HepG2 (cell line): ENCODE measurements around the gene APC2. TPM values are rescaled to one million over a fixed set of nuclear protein-coding genes. Genes with fewer than 3 reads are reported as not detected.

Experiments
- AGO2 ChIP-seq: fragments of 200-400 bp; formaldehyde crosslinking; optimal IDR thresholded peaks from 2 replicates; pipeline ENCODE3; 2017; ENCODE audit warnings: mild to moderate bottlenecking, low read depth, low read length, moderate library complexity
- ARNTL ChIP-seq: sonication (generic); formaldehyde crosslinking; IDR thresholded peaks from 2 replicates; pipeline ENCODE4 v1.4.0; 2020; ENCODE audit warnings: mild to moderate bottlenecking, missing genetic modification reagents
- CREB1 ChIP-seq, 2 experiments: fragments of 450-650 bp in 1 of 2; IDR thresholded peaks; 2 replicates each; pipeline ENCODE4 v1.6.1; 2016 to 2017; ENCODE audit warnings: control low read depth in 1 of 2, mild to moderate bottlenecking in 1 of 2, missing compliant biosample characterization in 1 of 2, missing genetic modification characterization in 1 of 2
- FOXK1 ChIP-seq: sonication (generic); formaldehyde crosslinking; IDR thresholded peaks from 2 replicates; pipeline ENCODE4 v1.4.0; 2020; ENCODE audit warnings: low read depth, missing genetic modification reagents, borderline replicate concordance
- KDM2A ChIP-seq: sonication (generic); formaldehyde crosslinking; IDR thresholded peaks from 2 replicates; pipeline ENCODE4 v1.4.0; 2020; ENCODE audit warnings: low read depth, missing genetic modification reagents, borderline replicate concordance
- ZNF562 ChIP-seq: sonication (generic); formaldehyde crosslinking; IDR thresholded peaks from 2 replicates; pipeline ENCODE4 v1.8.0; 2022; ENCODE audit warnings: missing genetic modification reagents, borderline replicate concordance
- ZNF747 ChIP-seq: sonication (generic); formaldehyde crosslinking; IDR thresholded peaks from 2 replicates; pipeline ENCODE4 v1.8.1; 2023; ENCODE audit warnings: missing genetic modification reagents, mild to moderate bottlenecking, borderline replicate concordance
- ZNF776 ChIP-seq: sonication (generic); formaldehyde crosslinking; IDR thresholded peaks from 2 replicates; pipeline ENCODE4 v1.4.0; 2020; ENCODE audit warnings: mild to moderate bottlenecking, missing genetic modification reagents
- polyA plus RNA-seq, 8 experiments: library from polyadenylated mRNA; depleted of rRNA in 3 of 8; stranded (reverse) in 7 of 8; unstranded in 1 of 8; fragments of >200 nt; fragmentation: Illumina TruSeq in 4 of 8; extraction: Trizol in 4 of 8; gene quantifications; 2 replicates each; pipeline versions ENCODE4 v1.2.1 to v1.2.3, GENCODE V29; 2011 to 2016; ENCODE audit warnings: low read depth in 4 of 8, missing spikeins in 1 of 8, mixed read lengths in 1 of 8; ENCODE audit not compliant: insufficient read depth in 1 of 8
- total RNA-seq, 5 experiments: library from RNA; depleted of rRNA; stranded (reverse); fragments of >200 nt; fragmentation: Illumina TruSeq; extraction: Trizol; gene quantifications; 2 replicates each; pipeline ENCODE4 v1.2.3, GENCODE V29; 2016; ENCODE audit warnings: low read depth in 1 of 5
- TF ChIP-seq, protein P1 (sequence below): sonication (generic); formaldehyde crosslinking; conservative IDR thresholded peaks from 2 replicates; pipeline ENCODE4 v1.4.0; 2020; ENCODE audit warnings: missing genetic modification reagents
- TF ChIP-seq, protein P2 (sequence below): sonication (generic); formaldehyde crosslinking; IDR thresholded peaks from 2 replicates; pipeline ENCODE4 v1.4.0; 2020; ENCODE audit warnings: missing genetic modification reagents
- TF ChIP-seq, protein P3 (sequence below): sonication (generic); formaldehyde crosslinking; IDR thresholded peaks from 2 replicates; pipeline ENCODE4 v1.4.0; 2020; ENCODE audit warnings: missing genetic modification reagents
- TF ChIP-seq, protein P4 (sequence below): sonication (generic); formaldehyde crosslinking; IDR thresholded peaks from 2 replicates; pipeline ENCODE4 v1.4.0; 2020; ENCODE audit warnings: mild to moderate bottlenecking, missing genetic modification reagents
- TF ChIP-seq, protein P5 (sequence below): sonication (generic); formaldehyde crosslinking; IDR thresholded peaks from 2 replicates; pipeline ENCODE4 v1.4.0; 2020; ENCODE audit warnings: mild to moderate bottlenecking, missing genetic modification reagents
- TF ChIP-seq, protein P6 (sequence below): sonication (generic); formaldehyde crosslinking; IDR thresholded peaks from 2 replicates; pipeline ENCODE4 v1.5.0; 2020; ENCODE audit warnings: mild to moderate bottlenecking, missing genetic modification reagents

APC2 gene
- total and polyA plus RNA-seq, 2 of the 13 experiments (the other 11 are each of a cell fraction or from before 2014, with no cell fraction given), result 0.08 to 0.22 TPM

DNA sequence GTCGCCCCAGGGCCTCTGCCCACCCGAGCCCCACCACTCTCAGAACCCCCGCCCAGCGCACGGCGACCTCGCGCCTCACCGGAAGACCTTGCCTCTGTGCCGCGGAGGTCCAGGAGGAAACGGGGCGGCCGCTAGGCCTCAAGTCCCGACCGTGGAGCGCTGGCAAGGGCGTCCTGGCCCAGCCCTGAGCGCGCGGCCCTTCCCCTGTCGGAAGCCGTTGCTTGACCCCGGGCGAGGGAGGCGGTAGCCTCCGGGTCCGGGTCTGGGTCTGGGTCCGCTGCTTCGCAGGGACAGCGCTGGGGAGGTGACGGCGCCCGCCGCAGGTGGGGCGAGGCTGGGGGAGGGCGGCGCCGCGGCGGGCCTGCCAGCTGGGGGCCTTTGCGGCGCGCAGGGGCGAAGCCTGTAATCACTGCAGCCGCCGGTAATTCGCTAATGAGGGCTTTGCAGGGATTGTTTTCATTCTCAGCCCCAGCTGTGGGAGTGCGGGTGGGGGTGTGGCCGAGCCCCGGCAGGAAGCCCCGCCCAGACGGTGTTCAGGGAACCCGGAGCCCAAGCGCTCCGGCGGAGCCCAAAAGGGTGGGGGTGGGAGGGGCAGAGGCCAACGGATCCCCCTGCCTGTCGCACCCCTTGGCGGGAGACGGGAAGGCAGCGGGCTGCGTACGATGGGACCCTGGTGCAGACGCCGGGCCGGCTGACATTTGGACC, 20.5 kb downstream of the APC2 start (continued):
- TF ChIP-seq, protein P1, sequence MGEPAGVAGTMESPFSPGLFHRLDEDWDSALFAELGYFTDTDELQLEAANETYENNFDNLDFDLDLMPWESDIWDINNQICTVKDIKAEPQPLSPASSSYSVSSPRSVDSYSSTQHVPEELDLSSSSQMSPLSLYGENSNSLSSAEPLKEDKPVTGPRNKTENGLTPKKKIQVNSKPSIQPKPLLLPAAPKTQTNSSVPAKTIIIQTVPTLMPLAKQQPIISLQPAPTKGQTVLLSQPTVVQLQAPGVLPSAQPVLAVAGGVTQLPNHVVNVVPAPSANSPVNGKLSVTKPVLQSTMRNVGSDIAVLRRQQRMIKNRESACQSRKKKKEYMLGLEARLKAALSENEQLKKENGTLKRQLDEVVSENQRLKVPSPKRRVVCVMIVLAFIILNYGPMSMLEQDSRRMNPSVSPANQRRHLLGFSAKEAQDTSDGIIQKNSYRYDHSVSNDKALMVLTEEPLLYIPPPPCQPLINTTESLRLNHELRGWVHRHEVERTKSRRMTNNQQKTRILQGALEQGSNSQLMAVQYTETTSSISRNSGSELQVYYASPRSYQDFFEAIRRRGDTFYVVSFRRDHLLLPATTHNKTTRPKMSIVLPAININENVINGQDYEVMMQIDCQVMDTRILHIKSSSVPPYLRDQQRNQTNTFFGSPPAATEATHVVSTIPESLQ (CRISPR knock-in tag), result no peak
- TF ChIP-seq ZNF562 (CRISPR knock-in tag), result no peak
- TF ChIP-seq, protein P2, sequence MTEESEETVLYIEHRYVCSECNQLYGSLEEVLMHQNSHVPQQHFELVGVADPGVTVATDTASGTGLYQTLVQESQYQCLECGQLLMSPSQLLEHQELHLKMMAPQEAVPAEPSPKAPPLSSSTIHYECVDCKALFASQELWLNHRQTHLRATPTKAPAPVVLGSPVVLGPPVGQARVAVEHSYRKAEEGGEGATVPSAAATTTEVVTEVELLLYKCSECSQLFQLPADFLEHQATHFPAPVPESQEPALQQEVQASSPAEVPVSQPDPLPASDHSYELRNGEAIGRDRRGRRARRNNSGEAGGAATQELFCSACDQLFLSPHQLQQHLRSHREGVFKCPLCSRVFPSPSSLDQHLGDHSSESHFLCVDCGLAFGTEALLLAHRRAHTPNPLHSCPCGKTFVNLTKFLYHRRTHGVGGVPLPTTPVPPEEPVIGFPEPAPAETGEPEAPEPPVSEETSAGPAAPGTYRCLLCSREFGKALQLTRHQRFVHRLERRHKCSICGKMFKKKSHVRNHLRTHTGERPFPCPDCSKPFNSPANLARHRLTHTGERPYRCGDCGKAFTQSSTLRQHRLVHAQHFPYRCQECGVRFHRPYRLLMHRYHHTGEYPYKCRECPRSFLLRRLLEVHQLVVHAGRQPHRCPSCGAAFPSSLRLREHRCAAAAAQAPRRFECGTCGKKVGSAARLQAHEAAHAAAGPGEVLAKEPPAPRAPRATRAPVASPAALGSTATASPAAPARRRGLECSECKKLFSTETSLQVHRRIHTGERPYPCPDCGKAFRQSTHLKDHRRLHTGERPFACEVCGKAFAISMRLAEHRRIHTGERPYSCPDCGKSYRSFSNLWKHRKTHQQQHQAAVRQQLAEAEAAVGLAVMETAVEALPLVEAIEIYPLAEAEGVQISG (CRISPR knock-in tag), result no peak
- TF ChIP-seq, protein P3, sequence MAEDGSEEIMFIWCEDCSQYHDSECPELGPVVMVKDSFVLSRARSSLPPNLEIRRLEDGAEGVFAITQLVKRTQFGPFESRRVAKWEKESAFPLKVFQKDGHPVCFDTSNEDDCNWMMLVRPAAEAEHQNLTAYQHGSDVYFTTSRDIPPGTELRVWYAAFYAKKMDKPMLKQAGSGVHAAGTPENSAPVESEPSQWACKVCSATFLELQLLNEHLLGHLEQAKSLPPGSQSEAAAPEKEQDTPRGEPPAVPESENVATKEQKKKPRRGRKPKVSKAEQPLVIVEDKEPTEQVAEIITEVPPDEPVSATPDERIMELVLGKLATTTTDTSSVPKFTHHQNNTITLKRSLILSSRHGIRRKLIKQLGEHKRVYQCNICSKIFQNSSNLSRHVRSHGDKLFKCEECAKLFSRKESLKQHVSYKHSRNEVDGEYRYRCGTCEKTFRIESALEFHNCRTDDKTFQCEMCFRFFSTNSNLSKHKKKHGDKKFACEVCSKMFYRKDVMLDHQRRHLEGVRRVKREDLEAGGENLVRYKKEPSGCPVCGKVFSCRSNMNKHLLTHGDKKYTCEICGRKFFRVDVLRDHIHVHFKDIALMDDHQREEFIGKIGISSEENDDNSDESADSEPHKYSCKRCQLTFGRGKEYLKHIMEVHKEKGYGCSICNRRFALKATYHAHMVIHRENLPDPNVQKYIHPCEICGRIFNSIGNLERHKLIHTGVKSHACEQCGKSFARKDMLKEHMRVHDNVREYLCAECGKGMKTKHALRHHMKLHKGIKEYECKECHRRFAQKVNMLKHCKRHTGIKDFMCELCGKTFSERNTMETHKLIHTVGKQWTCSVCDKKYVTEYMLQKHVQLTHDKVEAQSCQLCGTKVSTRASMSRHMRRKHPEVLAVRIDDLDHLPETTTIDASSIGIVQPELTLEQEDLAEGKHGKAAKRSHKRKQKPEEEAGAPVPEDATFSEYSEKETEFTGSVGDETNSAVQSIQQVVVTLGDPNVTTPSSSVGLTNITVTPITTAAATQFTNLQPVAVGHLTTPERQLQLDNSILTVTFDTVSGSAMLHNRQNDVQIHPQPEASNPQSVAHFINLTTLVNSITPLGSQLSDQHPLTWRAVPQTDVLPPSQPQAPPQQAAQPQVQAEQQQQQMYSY (CRISPR knock-in tag), result no peak
- TF ChIP-seq, protein P4, sequence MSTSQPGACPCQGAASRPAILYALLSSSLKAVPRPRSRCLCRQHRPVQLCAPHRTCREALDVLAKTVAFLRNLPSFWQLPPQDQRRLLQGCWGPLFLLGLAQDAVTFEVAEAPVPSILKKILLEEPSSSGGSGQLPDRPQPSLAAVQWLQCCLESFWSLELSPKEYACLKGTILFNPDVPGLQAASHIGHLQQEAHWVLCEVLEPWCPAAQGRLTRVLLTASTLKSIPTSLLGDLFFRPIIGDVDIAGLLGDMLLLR (CRISPR knock-in tag), result no peak
- no peak for TF ChIP-seq ARNTL (CRISPR knock-in tag)
- TF ChIP-seq KDM2A (CRISPR knock-in tag), result peak; percentile 87
- TF ChIP-seq CREB1 (IDR thresholded peaks at IDR 0.05), result no peak
- TF ChIP-seq CREB1 (CRISPR knock-in tag; IDR thresholded peaks at IDR 0.05), result no peak
- TF ChIP-seq, protein P5, sequence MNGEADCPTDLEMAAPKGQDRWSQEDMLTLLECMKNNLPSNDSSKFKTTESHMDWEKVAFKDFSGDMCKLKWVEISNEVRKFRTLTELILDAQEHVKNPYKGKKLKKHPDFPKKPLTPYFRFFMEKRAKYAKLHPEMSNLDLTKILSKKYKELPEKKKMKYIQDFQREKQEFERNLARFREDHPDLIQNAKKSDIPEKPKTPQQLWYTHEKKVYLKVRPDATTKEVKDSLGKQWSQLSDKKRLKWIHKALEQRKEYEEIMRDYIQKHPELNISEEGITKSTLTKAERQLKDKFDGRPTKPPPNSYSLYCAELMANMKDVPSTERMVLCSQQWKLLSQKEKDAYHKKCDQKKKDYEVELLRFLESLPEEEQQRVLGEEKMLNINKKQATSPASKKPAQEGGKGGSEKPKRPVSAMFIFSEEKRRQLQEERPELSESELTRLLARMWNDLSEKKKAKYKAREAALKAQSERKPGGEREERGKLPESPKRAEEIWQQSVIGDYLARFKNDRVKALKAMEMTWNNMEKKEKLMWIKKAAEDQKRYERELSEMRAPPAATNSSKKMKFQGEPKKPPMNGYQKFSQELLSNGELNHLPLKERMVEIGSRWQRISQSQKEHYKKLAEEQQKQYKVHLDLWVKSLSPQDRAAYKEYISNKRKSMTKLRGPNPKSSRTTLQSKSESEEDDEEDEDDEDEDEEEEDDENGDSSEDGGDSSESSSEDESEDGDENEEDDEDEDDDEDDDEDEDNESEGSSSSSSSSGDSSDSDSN (CRISPR knock-in tag), result peak; percentile 65
- peak; percentile 5; the same call in 1 of the 2 replicates for TF ChIP-seq ZNF776 (CRISPR knock-in tag)
- TF ChIP-seq AGO2, result peak; percentile 90
- TF ChIP-seq, protein P6, sequence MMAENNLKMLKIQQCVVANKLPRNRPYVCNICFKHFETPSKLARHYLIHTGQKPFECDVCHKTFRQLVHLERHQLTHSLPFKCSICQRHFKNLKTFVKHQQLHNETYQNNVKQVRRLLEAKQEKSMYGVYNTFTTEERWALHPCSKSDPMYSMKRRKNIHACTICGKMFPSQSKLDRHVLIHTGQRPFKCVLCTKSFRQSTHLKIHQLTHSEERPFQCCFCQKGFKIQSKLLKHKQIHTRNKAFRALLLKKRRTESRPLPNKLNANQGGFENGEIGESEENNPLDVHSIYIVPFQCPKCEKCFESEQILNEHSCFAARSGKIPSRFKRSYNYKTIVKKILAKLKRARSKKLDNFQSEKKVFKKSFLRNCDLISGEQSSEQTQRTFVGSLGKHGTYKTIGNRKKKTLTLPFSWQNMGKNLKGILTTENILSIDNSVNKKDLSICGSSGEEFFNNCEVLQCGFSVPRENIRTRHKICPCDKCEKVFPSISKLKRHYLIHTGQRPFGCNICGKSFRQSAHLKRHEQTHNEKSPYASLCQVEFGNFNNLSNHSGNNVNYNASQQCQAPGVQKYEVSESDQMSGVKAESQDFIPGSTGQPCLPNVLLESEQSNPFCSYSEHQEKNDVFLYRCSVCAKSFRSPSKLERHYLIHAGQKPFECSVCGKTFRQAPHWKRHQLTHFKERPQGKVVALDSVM (CRISPR knock-in tag), result peak; percentile 49; the same call in 1 of the 2 replicates
- TF ChIP-seq ZNF747 (CRISPR knock-in tag), result no peak
- TF ChIP-seq FOXK1 (CRISPR knock-in tag), result no peak
